ENCODE measurements around the gene TEAD2.

DNA sequence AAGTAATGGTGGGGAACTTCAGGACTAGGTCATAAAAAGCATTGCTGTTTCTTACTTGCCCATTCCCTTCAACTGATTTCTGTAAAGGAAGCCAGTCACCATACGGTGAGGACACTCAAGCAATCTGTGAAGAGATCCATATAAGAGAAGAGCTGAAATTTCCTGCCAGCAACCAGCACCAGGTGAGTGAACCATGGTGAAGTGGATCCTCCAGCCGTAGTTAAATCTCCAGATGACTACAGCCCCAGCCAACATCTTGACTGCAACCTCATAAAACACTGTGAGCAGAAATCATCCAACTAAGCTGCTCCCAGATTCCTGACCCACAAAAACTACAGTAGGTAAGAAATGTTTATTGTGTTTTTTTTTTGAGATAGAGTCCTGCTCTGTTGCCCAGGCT lies 33.5 kb downstream of the TEAD2 start:
- TF ChIP-seq, protein P1, sequence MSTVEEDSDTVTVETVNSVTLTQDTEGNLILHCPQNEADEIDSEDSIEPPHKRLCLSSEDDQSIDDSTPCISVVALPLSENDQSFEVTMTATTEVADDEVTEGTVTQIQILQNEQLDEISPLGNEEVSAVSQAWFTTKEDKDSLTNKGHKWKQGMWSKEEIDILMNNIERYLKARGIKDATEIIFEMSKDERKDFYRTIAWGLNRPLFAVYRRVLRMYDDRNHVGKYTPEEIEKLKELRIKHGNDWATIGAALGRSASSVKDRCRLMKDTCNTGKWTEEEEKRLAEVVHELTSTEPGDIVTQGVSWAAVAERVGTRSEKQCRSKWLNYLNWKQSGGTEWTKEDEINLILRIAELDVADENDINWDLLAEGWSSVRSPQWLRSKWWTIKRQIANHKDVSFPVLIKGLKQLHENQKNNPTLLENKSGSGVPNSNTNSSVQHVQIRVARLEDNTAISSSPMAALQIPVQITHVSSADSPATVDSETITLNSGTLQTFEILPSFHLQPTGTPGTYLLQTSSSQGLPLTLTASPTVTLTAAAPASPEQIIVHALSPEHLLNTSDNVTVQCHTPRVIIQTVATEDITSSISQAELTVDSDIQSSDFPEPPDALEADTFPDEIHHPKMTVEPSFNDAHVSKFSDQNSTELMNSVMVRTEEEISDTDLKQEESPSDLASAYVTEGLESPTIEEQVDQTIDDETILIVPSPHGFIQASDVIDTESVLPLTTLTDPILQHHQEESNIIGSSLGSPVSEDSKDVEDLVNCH (CRISPR knock-in tag; IDR thresholded peaks at IDR 0.05) = no peak
- TF ChIP-seq, protein P2, sequence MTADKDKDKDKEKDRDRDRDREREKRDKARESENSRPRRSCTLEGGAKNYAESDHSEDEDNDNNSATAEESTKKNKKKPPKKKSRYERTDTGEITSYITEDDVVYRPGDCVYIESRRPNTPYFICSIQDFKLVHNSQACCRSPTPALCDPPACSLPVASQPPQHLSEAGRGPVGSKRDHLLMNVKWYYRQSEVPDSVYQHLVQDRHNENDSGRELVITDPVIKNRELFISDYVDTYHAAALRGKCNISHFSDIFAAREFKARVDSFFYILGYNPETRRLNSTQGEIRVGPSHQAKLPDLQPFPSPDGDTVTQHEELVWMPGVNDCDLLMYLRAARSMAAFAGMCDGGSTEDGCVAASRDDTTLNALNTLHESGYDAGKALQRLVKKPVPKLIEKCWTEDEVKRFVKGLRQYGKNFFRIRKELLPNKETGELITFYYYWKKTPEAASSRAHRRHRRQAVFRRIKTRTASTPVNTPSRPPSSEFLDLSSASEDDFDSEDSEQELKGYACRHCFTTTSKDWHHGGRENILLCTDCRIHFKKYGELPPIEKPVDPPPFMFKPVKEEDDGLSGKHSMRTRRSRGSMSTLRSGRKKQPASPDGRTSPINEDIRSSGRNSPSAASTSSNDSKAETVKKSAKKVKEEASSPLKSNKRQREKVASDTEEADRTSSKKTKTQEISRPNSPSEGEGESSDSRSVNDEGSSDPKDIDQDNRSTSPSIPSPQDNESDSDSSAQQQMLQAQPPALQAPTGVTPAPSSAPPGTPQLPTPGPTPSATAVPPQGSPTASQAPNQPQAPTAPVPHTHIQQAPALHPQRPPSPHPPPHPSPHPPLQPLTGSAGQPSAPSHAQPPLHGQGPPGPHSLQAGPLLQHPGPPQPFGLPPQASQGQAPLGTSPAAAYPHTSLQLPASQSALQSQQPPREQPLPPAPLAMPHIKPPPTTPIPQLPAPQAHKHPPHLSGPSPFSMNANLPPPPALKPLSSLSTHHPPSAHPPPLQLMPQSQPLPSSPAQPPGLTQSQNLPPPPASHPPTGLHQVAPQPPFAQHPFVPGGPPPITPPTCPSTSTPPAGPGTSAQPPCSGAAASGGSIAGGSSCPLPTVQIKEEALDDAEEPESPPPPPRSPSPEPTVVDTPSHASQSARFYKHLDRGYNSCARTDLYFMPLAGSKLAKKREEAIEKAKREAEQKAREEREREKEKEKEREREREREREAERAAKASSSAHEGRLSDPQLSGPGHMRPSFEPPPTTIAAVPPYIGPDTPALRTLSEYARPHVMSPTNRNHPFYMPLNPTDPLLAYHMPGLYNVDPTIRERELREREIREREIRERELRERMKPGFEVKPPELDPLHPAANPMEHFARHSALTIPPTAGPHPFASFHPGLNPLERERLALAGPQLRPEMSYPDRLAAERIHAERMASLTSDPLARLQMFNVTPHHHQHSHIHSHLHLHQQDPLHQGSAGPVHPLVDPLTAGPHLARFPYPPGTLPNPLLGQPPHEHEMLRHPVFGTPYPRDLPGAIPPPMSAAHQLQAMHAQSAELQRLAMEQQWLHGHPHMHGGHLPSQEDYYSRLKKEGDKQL (CRISPR knock-in tag; IDR thresholded peaks at IDR 0.05; ENCODE audit: low read depth) = no peak
- TF ChIP-seq RAD21 (CRISPR knock-in tag; IDR thresholded peaks at IDR 0.05) = no peak
- TF ChIP-seq HOXA7 (CRISPR knock-in tag; IDR thresholded peaks at IDR 0.05) = no peak
- no peak for TF ChIP-seq POLR2AphosphoS5 (IDR thresholded peaks at IDR 0.05; ENCODE audit: low read depth, low read length)
- TF ChIP-seq KLF15 (CRISPR knock-in tag; IDR thresholded peaks at IDR 0.05; ENCODE audit: borderline replicate concordance) = no peak
- TF ChIP-seq, protein P3, sequence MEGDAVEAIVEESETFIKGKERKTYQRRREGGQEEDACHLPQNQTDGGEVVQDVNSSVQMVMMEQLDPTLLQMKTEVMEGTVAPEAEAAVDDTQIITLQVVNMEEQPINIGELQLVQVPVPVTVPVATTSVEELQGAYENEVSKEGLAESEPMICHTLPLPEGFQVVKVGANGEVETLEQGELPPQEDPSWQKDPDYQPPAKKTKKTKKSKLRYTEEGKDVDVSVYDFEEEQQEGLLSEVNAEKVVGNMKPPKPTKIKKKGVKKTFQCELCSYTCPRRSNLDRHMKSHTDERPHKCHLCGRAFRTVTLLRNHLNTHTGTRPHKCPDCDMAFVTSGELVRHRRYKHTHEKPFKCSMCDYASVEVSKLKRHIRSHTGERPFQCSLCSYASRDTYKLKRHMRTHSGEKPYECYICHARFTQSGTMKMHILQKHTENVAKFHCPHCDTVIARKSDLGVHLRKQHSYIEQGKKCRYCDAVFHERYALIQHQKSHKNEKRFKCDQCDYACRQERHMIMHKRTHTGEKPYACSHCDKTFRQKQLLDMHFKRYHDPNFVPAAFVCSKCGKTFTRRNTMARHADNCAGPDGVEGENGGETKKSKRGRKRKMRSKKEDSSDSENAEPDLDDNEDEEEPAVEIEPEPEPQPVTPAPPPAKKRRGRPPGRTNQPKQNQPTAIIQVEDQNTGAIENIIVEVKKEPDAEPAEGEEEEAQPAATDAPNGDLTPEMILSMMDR (CRISPR knock-in tag; IDR thresholded peaks at IDR 0.05) = no peak
- TF ChIP-seq ZKSCAN8 (CRISPR knock-in tag; IDR thresholded peaks at IDR 0.05; ENCODE audit: borderline replicate concordance) = no peak

Data from HepG2 (cell line).